SK-MEL-5 (cell line): ENCODE data around the gene TEAD2. TPM values are rescaled to one million over a fixed set of nuclear protein-coding genes. Genes with fewer than 3 reads are reported as not detected.

Experiments
- DNase-seq: peaks from one replicate; pipeline ENCODE4 v3.0.0-alpha.2; 2016; ENCODE audit warnings: low read depth, low spot score
- in situ Hi-C: cut with HindIII; loops from 2 replicates; pipeline ENCODE4 v1.10.0; 2016; ENCODE audit warnings: low sequenced_read_pairs, high pct_unique_total_duplicates, low pct_unique_long_range_greater_than_20kb
- polyA plus RNA-seq, 2 experiments: library from polyadenylated mRNA; depleted of rRNA; stranded (reverse); fragments of >200 nt; gene quantifications; 2 replicates each; pipeline ENCODE4 v1.2.3, GENCODE V29; 2015
- total RNA-seq: library from RNA; depleted of rRNA; stranded (reverse); fragments of >200 nt; shearing (Covaris generic); gene quantifications from 2 replicates; pipeline ENCODE4 v1.2.3, GENCODE V29; 2014; rRNA removed

Gene TEAD2
- total RNA-seq = 15.0 and 17.4 TPM in 2 replicates
- 19.6 and 23.9 TPM in 2 replicates for polyA plus RNA-seq (2015; cell fraction: cytosol; rRNA removed)
- polyA plus RNA-seq (2015; cell fraction: nucleus; rRNA removed) = 14.8 and 21.0 TPM in 2 replicates

DNA sequence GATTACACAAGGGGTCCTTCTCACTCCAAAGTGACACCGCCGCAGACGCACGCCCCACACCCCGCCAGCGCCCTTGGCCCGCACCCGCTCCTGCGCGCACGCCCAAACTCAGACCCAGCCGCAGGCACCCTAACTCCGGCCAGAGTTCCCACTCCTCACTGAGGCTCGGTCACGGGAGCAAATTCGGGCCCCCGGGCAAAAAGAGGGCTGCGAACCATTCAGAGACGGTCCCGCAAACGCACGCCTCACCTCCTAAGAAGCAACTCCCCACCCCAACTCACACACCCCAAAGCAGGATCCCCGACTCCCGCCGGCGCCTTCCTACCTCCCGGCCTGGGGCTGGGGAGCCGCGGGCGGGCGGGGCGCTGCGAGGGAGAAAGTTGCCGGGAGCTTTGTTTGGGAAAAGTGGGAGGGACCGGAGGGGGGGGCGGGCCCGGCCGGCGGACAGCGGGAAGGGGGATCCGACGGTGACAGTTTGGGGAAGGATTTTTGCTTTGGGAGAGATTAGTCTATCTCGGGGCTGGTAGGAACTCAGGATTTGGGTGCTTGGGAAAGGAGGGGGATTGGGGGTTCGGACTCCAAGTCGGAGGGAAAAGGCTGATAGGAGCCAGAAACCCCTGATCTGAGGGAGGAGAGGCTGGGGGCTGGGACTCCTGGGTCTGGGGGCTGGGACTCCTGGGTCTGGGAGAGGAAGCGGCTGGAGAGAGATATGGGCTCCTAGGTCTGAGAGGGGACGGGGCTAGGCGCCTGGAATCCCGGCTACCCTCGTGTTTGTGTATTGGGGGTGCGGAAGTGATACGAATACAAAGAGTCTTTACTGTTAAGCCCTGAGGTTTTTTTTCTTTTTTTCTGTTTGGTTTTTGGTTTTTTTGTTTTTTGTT is at the start of gene TEAD2:
Gene TEAD2, minus strand, starts transcription at position 369 of the 881 bp plus-strand sequence. CDS start 2,341 bp downstream, outside the sequence.
- peak; percentile 52 for DNase-seq
- in situ Hi-C loops = no loop called here

DNA sequence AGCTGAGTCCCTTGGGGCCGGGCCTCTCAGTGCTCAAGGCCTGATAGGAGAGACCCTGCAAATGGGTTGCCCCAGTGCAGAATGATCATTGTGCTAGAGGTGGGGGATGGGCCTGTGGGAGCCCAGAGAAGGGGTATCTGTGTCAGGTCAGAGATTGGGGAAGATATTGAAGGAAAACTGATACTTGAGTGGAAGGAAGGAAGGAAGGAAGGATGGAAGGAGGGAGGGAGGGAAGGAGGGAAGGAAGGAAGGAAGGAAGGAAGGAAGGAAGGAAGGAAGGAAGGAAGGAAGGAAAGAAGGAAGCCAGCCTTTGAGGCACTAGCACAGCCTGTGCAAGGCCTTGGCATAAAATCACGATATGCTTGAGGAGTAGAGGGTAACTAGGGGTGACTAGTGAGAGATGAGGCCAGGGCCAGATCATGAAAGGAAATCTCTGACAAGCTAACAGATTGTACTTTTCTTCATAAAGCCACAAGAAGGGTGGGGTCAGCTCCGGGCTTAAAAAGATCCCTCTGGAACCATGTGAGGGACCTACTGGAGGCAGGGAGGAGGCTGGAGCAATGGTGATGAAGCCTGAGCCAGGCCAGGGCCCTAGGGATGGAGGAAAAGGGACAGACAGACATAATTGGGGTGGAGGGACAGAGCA is 49.6 kb upstream of the TEAD2 start:
- in situ Hi-C loops = no loop called here
- DNase-seq = no peak

DNA sequence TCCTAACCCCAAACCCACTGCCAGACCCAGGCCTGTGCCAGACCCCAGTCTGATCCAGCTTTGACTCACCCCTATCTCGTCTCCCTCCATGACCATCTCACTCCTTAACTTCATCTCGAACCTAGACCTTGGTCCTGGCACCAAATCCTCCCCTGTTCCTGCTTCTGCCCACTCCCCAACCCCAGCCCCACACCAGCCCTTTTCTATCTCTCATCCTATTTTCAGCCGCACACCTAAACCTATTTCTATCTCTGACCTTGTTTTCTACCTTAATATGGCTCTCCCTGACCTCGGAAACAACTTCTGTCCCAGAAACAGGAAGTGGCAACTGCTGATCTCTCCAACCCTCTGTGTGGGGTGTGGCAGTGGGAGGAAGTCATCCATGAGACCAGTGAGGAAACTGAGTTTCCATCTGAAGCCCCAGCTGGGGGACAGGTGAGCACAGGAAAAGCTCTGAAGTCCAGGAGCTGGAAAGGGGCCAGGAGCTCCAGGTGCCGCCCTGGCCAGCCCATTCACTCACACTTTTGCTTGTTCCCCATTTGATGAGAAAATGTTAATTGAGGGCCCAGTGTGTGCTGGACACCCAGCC is 47.3 kb upstream of the TEAD2 start:
- in situ Hi-C loops = no loop called here
- DNase-seq = no peak

DNA sequence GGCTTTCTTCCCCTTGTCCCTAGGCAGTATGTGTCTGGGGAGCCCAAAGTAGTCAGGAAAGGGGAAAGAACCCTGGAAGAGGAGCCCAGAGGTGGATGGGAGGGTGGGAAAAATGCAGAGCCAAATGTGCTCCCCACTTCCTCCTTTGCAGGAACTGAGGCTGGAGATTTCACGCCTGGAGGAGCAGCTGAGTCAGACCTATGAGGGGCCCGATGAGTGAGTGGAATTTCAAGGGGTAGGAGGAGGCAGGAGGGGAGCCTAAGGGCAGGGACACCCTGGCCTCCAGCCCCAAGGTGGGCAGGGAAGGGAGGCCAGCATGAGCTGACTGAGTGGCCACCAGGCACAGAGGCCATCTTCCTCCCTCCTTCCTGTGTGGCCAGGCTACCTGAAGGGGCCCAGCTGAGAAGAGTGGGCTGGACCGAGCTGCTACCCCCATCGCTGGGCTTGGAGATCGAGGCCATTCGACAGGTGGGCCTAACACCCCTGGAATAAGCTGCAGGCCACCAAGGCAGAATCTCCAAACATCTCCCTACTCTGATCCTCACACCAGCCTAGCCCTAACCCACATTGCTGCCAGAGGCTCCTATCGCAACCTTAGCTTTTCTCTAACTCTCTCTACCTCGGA is 46.7 kb upstream of the TEAD2 start:
- DNase-seq = no peak
- in situ Hi-C loops = no loop called here

DNA sequence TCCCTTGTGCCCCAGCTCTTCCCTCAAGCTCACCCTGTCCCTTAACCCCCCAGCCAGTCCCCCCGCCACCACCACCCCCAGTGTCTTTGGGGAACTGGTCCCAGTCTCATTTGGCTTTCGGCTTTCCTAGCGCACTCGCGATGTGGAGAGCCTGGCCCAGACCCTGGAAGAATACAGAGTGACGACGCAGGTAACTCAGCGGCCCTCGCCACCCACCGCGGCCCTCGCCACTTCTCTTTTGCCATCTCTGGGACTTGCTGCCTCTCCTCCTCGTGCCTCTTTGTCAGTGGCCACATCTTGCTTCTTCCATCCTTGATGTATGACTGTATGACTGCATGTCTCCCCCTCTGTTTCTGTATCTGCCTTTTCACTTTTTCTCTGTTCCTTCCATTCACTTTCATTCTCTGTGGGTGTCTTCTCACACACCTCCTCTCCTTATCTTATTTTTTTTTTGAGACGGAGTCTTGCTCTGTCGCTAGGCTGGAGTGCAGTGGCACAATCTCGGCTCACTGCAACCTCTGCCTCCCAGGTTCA is 45.3 kb upstream of the TEAD2 start:
- no peak for DNase-seq
- in situ Hi-C loops = no loop called here

DNA sequence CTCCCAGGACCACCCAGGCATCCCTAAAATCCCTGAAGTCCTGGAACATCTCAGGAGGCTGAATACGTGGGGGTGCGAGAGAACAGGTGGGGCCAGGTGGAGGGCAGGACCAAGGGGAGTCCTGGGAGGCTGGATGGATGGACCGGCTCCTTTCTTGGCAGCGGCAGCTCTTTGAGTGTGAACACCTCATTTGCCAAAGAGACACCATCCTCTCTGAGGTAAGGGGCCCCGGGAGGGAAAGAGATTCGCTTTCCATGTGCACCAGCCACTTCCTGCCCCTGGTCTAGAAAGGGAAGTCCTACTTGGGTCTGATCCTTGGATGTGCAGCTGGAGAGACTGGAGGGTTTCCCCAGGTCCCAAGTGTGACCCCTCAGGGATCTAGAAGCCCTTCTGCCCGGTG is 44.9 kb upstream of the TEAD2 start:
- no peak for DNase-seq
- in situ Hi-C loops = no loop called here

DNA sequence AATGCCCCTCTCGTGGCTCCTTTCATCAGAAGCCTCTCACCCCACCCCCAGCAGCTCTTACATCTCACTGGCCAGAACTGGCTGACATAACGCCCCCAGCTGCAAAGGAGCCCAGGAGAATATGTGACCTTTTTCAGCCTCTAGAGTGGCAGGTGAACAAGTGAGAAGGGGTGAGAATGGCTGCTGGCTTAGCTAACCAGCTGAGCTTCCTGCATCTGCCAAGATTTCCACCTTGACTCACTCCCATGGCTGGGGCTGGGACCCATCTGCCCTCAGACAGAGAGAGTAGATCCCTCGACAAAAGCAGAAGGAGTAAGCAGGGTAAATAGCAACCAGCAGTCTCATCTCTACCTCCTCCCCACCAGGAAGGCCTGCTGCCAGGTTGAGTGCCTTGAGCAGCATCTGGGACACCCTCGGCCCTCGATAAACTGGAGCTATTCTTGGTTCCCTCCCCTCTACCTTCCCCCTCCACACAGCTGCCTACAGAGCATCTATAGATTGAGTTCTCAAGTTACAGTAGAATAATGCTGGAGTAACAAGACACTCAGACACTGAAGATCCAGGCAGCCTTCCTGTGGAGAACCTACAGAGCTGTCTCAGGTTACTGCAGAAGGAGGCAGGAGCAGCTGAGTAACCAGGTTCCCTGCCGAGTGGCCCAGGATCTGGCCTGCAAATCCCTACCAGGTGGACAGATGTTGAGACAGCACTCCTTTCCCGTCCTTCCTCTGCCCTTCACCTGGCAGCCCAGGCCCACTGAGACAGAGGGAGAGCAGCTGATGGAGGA is 41.4 kb upstream of the TEAD2 start:
- in situ Hi-C loops = no loop called here
- no peak for DNase-seq

DNA sequence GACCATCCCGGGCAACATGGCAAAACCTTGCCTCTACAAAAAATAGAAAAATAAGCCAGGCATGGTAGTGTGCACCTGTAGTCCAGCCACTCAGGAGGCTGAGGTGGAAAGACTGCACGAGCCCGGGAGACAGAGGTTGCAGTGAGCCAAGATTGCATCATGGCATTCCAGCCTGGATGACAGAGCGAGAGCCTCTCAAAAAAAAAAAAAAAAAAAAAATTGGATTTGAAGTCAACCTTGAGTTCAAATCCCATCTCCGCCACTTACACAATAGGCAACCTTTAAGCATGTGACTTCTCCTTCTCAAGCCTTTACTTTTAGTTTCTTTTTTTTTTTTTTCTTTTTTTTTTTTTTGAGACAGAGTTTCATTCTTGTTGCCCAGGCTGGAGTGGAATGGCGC is 37.8 kb upstream of the TEAD2 start:
- DNase-seq = no peak
- in situ Hi-C loops = no loop called here

DNA sequence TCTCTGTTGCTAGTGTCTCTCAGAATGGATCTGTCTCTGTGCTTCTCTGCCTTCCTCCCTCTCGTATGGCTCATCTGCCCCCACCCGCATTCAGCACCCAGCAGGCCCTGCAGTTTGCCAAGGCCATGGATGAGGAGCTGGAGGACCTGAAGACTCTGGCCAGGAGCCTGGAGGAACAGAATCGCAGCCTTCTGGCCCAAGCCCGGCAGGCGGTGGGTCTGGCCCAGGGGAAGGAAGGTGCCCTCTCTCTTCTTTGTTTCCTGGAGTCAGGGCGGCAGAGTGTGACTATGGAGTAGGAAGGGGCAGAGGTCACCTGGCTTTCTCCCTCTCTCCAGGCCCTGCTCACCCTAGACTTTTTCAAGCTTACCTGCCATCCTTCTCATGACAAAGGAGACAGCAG is 36.7 kb upstream of the TEAD2 start:
- in situ Hi-C loops = no loop called here

DNA sequence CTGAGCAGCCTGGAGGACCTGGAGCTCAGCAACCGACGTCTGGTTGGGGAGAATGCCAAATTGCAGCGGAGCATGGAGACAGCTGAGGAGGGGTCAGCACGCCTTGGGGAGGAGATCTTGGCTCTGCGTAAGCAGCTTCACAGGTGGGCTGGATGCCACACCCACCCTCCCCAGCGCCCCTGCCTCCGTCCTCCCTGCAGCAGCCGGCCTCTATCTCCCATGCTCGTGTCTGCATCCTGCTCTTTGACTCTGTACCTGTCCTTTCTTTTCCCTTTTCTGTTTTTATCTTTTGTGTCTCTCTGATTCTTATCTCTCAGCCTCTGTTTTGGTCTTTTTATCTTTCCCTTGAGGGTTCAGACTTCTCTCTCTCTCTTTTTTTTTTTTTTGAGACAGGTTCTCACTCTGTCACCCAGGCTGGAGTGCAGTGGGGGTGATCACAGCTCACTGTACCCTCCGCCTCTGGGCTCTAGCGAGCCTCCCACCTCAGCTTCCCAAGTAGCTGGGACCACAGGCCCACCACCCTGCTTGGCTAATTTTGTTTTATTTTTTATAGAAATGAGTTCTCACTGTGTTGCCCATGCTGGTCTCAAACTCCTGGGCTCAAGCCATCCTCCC is 35.9 kb upstream of the TEAD2 start:
- in situ Hi-C loops = no loop called here
- DNase-seq = no peak

More for the DNA sequence above, 36.7 kb upstream of the TEAD2 start:
- no peak for DNase-seq

DNA sequence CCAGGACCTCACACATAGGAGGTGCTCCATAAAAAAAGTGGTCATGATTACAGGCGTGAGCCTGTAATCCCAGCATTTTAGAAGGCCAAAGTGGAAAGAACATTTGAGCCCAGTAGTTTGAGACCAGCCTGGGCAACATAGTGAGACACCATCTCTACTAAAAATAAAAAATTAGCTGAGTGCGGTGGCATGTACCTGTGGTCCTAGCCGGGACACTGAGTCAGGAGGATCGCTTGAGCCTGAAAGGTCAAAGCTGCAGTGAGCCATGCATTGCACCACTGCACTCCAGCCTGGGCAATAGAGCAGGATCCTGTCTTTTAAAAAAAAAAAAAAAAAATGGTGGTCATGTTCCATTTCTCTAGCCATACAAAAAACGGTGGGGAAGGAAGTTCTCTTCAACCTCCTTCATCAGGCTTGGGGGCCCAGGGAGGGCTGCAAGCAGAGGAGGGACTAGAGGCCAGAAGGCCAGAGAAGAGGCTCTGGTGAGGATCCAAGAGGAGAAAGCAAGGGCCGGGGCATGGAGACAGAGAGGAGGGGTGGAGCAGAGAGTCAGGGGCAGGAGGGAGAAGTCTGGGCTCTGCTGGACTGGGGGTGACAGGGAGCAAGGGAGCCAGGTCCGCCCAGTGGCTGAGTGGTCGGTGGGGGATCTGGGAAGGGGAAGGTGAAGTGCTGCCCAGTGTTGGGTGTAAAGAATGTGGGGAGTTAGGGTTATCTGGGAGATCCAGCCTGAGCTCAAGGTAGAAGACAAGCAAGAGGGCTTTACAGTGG is 34.7 kb upstream of the TEAD2 start:
- in situ Hi-C loops = no loop called here
- no peak for DNase-seq

DNA sequence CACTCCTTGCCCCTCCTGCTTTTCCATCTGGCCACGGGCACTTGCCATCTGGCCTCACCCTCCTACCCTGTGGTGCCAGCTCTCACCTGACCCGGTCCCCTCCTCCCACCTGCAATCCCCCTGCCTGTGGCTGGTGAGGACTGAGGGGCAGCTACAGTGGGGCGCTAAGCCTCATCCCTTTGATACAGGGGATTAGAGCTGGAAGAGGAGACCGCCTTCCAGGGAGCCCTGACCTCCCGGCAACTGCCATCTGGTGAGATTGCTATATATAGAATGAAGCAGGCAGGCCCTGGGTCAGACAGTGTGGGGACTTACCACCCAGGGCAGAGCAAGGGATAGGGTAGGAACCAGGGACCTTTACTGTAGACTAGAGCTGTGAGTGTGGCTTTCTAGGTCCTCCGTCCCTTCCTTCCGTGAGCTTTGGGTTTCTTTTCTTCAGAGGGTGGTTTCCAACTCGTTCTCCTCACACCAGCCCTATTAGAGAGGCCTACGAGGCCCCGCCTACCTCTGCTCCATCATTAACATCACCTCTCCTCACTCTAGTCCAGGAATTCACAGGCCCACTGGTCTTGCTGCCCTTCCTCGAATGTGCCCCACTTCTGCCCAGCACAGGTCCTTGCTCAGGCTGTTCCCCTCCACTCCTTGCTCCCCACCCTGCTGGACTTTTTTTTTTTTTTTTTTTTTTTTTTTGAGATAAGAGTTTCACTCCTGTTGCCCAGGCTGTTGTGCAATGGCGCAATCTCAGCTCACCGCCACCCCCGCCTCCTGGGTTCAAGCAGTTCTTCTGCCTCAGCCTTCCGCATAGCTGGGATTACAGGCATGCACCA is 33.6 kb upstream of the TEAD2 start:
- DNase-seq = no peak
- in situ Hi-C loops = no loop called here

DNA sequence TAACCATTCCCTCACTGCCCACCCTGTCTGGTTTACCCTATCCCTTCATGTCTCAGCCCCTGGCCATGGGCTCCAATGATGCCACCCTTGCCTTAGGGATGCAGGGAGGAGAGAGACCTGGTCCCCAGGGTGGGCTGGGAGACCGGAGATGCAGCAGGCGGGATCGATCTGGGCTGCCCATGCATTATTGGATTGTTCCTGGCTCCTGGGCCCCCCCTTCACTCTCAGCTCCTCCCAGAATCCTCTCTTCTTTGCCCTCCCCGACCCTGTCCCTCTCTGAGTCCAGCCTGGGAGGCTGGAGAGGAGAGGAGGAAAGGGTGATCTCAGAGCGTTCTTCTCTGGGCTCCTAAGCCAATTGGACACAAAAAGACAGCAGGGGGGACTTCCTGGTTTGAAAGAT is 31.7 kb upstream of the TEAD2 start:
- in situ Hi-C loops = no loop called here
- DNase-seq = no peak

DNA sequence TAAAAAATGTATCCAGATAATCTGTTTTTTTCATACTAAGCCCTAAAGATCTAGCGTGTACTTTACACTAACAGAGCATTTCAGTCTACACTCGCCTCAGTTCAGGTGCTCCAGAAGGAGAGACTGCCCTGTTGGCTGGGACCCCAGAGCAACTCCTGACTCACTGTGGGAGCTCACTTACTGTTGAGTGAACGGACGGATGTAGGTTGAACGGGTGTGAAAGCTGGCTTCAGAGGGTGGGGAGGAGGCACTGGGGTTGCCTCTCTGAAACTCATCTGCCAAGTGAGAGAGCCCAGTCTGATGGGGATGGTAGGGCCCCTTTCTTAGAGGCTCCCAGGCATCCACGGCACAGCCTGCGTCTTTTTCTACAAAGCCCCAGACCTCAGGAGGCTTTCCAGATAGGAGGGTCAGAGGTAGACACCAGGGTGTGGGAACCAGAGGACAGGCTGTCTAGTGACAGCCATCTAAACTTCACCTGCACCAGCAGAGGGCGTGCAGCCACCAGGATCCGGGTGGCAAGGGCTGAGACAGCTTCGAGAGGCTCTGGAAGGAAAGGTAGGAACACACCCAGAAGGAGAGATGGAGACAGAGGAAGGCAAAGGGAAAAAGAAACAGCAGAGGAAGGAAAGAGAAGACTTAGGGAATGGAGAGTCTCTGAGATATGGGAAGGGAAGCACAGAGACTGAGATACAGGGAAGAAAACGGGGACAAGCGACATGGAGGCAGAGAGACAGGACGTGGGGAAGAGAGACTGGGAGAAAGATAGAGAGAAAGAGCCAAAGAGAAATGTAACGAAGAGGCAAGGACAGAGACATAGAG is 29.6 kb upstream of the TEAD2 start:
- peak; percentile 82 for DNase-seq
- in situ Hi-C loops = no loop called here
